Measurements from ENCODE around the gene GSK3A. TPM values are rescaled to one million over a fixed set of nuclear protein-coding genes. Genes with fewer than 3 reads are reported as not detected.

Gene GSK3A
- total and polyA plus RNA-seq, 2 of the 8 experiments (the other 6 are each of a cell fraction or from before 2014, with no cell fraction given), result 55.3 to 84.0 TPM

DNA sequence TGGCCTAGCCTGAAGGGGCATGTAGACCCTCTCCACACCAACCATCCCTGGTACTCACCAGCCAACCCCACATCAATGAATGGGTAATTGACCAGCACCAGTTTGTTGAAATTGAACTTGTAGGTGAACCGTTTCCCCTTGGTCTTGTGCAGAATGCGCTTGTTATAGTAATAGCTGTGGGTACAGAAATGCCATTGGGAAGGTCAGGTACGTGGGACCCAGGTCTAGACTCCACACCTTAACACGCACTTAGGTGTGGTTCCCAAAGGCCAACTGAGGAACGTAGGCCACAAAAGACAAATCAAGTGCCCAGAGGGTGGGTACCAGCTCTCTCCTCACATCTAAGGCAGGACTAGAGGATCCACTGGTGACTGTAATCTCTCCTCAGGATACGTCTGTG is 7.4 kb upstream of the GSK3A start:
- Histone ChIP-seq H3K27me3 (replicated peaks in 1 of 4; ENCODE audit: control insufficient read depth in 3 of 4, extremely low read depth in 1 of 4, insufficient read depth in 3 of 4, low read length in 3 of 4) (no peaks in the 10 kb centered on the region), H2AK5ac (ENCODE audit: low read depth, low read length) (no peak overlapping the region; the same call in 1 of the 2 replicates), H4K20me1 (replicated peaks in 1 of 2; ENCODE audit: control insufficient read depth in 1 of 2, insufficient read depth in 2 of 2, low read length in 2 of 2) (peaks cover 6 to 19% of the 10 kb centered on the region in 2 experiments), H3K27ac (ENCODE audit: low read depth, low read length) (no peak overlapping the region), H3K14ac (ENCODE audit: insufficient read length) (no peak overlapping the region), H3K18ac (ENCODE audit: extremely low read depth, low read length) (no peak overlapping the region), H2BK12ac (ENCODE audit: low read depth, low read length) (no peak overlapping the region; the same call in 1 of the 2 replicates), H3K79me1 (ENCODE audit: low read depth, low read length) (peaks cover 15% of the 10 kb centered on the region), H2BK5ac (ENCODE audit: low read depth, low read length) (0 out of 2 replicates have a peak overlapping the region, but pooled peaks have one; percentile 26), H2AFZ (ENCODE audit: low read length) (no peak overlapping the region), H4K91ac (replicated peaks; ENCODE audit: insufficient read length, low read length) (no peak overlapping the region), H3K36me3 (ENCODE audit: control insufficient read depth in 2 of 4, insufficient read depth in 4 of 4, low read length in 3 of 4) (peaks cover 0 to 20% (median 4%) of the 10 kb centered on the region in 4 experiments; a peak in 4 of 8 replicates), H3K4ac (replicated peaks; ENCODE audit: insufficient read length, low read depth, low read length) (no peak overlapping the region), H2BK15ac (ENCODE audit: low read length) (0 out of 2 replicates have a peak overlapping the region, but pooled peaks have one; percentile 67), H3K79me2 (ENCODE audit: control insufficient read depth in 1 of 2, insufficient read depth in 2 of 2, low read length in 2 of 2) (peaks cover 4 to 33% of the 10 kb centered on the region in 2 experiments; a peak in 3 of 4 replicates), H4K8ac (ENCODE audit: extremely low read depth, insufficient read depth, low read length) (no peak overlapping the region), H3K23ac (ENCODE audit: insufficient read length) (no peak overlapping the region), H3K9ac (replicated peaks in 1 of 4; ENCODE audit: extremely low read depth in 1 of 4, low read depth in 3 of 4, low read length in 3 of 4) (no peak overlapping the region), H3K9me3 (ENCODE audit: insufficient read depth in 2 of 2, low read depth in 1 of 2, low read length in 1 of 2) (no peaks in the 10 kb centered on the region), H3K23me2 (ENCODE audit: low read depth, low read length) (peaks cover 7% of the 10 kb centered on the region; the same call in 1 of the 2 replicates), H2BK120ac (replicated peaks; ENCODE audit: low read depth, low read length) (no peak overlapping the region), H2BK20ac (ENCODE audit: low read length) (no peak overlapping the region), H3K4me2 (ENCODE audit: insufficient read depth in 1 of 2, low read depth in 2 of 2, low read length in 2 of 2) (no peak overlapping the region), H4K5ac (ENCODE audit: insufficient read length, low read depth, low read length) (no peak overlapping the region), H3K4me1 (replicated peaks in 1 of 4; ENCODE audit: control insufficient read depth in 3 of 4, insufficient read depth in 4 of 4, low read length in 3 of 4) (peaks cover 11 to 33% (median 23%) of the 10 kb centered on the region in 4 experiments), H3K56ac (replicated peaks; ENCODE audit: insufficient read length, low read depth, low read length) (no peak overlapping the region), H3K4me3 (ENCODE audit: extremely low read depth in 1 of 4, insufficient read depth in 2 of 4, low read depth in 3 of 4, low read length in 4 of 4) (no peak overlapping the region)
- ChIA-PET CTCF (ENCODE audit: partially characterized antibody) (interaction anchor here (0.6 to 11.8 kb wide), 6 partner anchors 10 to 65 kb away, joined by 3 to 260 read pairs (median 40); partner anchors contain the start of gene ERF), POLR2A (ENCODE audit: partially characterized antibody) (interaction anchor here (0.8 to 7.0 kb wide), 7 partner anchors 21 to 141 kb away, joined by 3 to 68 read pairs (median 4); partner anchors contain the start of gene ZNF526)
- no peak for DNase-seq (ENCODE audit: low read depth in 1 of 2, low spot score in 2 of 2)
- no peak for FAIRE-seq
- 95% methylated on average over 6 of the region's 6 CpGs; no CpG with 5 or more reads in 1 of the 2 experiments for WGBS, 2 experiments (ENCODE audit: extremely low coverage in 1 of 2, insufficient coverage in 1 of 2, insufficient read length in 1 of 2, insufficient replicate concordance in 2 of 2, low coverage in 1 of 2, low lambda C conversion rate in 2 of 2, missing lambda C conversion rate in 1 of 2)
- TF ChIP-seq TBP (IDR thresholded peaks at IDR 0.05; ENCODE audit: low read depth, low read length) (no peak), GTF2F1 (IDR thresholded peaks at IDR 0.05; ENCODE audit: borderline replicate concordance, low read depth, low read length) (no peak), POLR2A (IDR thresholded peaks at IDR 0.05; ENCODE audit: control extremely low read depth in 1 of 2, low read depth in 2 of 2, low read length in 2 of 2) (no peak), POU5F1 (IDR thresholded peaks at IDR 0.05; ENCODE audit: low read depth, low read length) (no peak), SP2 (IDR thresholded peaks at IDR 0.05; ENCODE audit: low read length) (no peak), CTBP2 (IDR thresholded peaks at IDR 0.05; ENCODE audit: borderline replicate concordance, insufficient read depth, insufficient read length, low read length) (no peak), SP1 (IDR thresholded peaks at IDR 0.05; ENCODE audit: low read depth, low read length) (no peak), SUZ12 (IDR thresholded peaks at IDR 0.05; ENCODE audit: low read length) (no peak), KDM5A (IDR thresholded peaks at IDR 0.05; ENCODE audit: low read length) (no peak)
